HepG2 (cell line): ENCODE measurements around the gene DNAJB11. TPM values are rescaled to one million over a fixed set of nuclear protein-coding genes. Genes with fewer than 3 reads are reported as not detected.

ENCODE experiments used
- AKAP8 ChIP-seq: sonication (generic); formaldehyde crosslinking; IDR thresholded peaks from 2 replicates; pipeline ENCODE4 v1.5.1; 2020; ENCODE audit warnings: mild to moderate bottlenecking, missing genetic modification reagents
- DDIT3 ChIP-seq: sonication (generic); formaldehyde crosslinking; IDR thresholded peaks from 2 replicates; pipeline ENCODE4 v1.4.0; 2020; ENCODE audit warnings: mild to moderate bottlenecking, missing genetic modification reagents
- HCFC1 ChIP-seq: fragments of 150-350 bp; IDR thresholded peaks from 2 replicates; pipeline ENCODE4 v1.6.1; 2014; ENCODE audit warnings: low read depth, low read length
- JUNB ChIP-seq: sonication (generic); formaldehyde crosslinking; IDR thresholded peaks from 2 replicates; pipeline ENCODE4 v1.8.0; 2022; ENCODE audit warnings: missing genetic modification reagents, mild to moderate bottlenecking, borderline replicate concordance
- KDM2A ChIP-seq: sonication (generic); formaldehyde crosslinking; IDR thresholded peaks from 2 replicates; pipeline ENCODE4 v1.4.0; 2020; ENCODE audit warnings: low read depth, missing genetic modification reagents, borderline replicate concordance
- MTERF4 ChIP-seq: sonication (generic); formaldehyde crosslinking; IDR thresholded peaks from 2 replicates; pipeline ENCODE4 v1.8.0; 2023; ENCODE audit warnings: mild to moderate bottlenecking, missing genetic modification reagents
- NFATC3 ChIP-seq: sonication (generic); formaldehyde crosslinking; IDR thresholded peaks from 2 replicates; pipeline ENCODE4 v1.5.1; 2020; ENCODE audit warnings: mild to moderate bottlenecking, missing genetic modification reagents
- NFKB2 ChIP-seq: sonication (generic); formaldehyde crosslinking; IDR thresholded peaks from 2 replicates; pipeline ENCODE4 v1.4.0; 2020; ENCODE audit warnings: missing genetic modification reagents, borderline replicate concordance
- RFXANK ChIP-seq: IDR thresholded peaks from 2 replicates; pipeline ENCODE4 v1.6.1; 2016
- ZFP41 ChIP-seq: sonication (generic); formaldehyde crosslinking; IDR thresholded peaks from 2 replicates; pipeline ENCODE4 v1.4.0; 2020; ENCODE audit warnings: mild to moderate bottlenecking, missing genetic modification reagents, borderline replicate concordance
- ZNF557 ChIP-seq: sonication (generic); formaldehyde crosslinking; IDR thresholded peaks from 2 replicates; pipeline ENCODE4 v1.4.0; 2020; ENCODE audit warnings: missing genetic modification reagents
- ZNF580 ChIP-seq: IDR thresholded peaks from 2 replicates; pipeline ENCODE4 v1.6.1; 2016; ENCODE audit warnings: low read depth, borderline replicate concordance
- ZNF639 ChIP-seq: conservative IDR thresholded peaks from 2 replicates; pipeline ENCODE4 v1.6.1; 2018; ENCODE audit warnings: missing genetic modification reagents
- ZNF687 ChIP-seq: sonication (generic); formaldehyde crosslinking; IDR thresholded peaks from 2 replicates; pipeline ENCODE4 v1.5.1; 2020; ENCODE audit warnings: mild to moderate bottlenecking, missing genetic modification reagents, moderate library complexity
- ZSCAN21 ChIP-seq: sonication (generic); formaldehyde crosslinking; IDR thresholded peaks from 2 replicates; pipeline ENCODE4 v1.8.0; 2022; ENCODE audit warnings: mild to moderate bottlenecking, missing genetic modification reagents, moderate library complexity, borderline replicate concordance
- polyA plus RNA-seq, 8 experiments: library from polyadenylated mRNA; depleted of rRNA in 3 of 8; stranded (reverse) in 7 of 8; unstranded in 1 of 8; fragments of >200 nt; fragmentation: Illumina TruSeq in 4 of 8; extraction: Trizol in 4 of 8; gene quantifications; 2 replicates each; pipeline versions ENCODE4 v1.2.1 to v1.2.3, GENCODE V29; 2011 to 2016; ENCODE audit warnings: low read depth in 4 of 8, missing spikeins in 1 of 8, mixed read lengths in 1 of 8; ENCODE audit not compliant: insufficient read depth in 1 of 8
- total RNA-seq, 5 experiments: library from RNA; depleted of rRNA; stranded (reverse); fragments of >200 nt; fragmentation: Illumina TruSeq; extraction: Trizol; gene quantifications; 2 replicates each; pipeline ENCODE4 v1.2.3, GENCODE V29; 2016; ENCODE audit warnings: low read depth in 1 of 5

The DNAJB11 gene
- total and polyA plus RNA-seq, 2 of the 13 experiments (the other 11 are each of a cell fraction or from before 2014, with no cell fraction given): 41.0 to 132 TPM

- TF ChIP-seq AKAP8 (CRISPR knock-in tag) (no peak; the same call in 1 of the 2 replicates), ZNF580 (CRISPR knock-in tag) (0 out of 2 replicates have a peak, but pooled peaks have one; percentile 22), DDIT3 (no peak), NFATC3 (CRISPR knock-in tag) (no peak), ZNF687 (CRISPR knock-in tag) (peak; percentile 65), NFKB2 (CRISPR knock-in tag) (no peak), RFXANK (CRISPR knock-in tag) (no peak), HCFC1 (no peak), ZNF557 (CRISPR knock-in tag) (no peak), MTERF4 (CRISPR knock-in tag) (no peak), ZNF639 (CRISPR knock-in tag) (peak; percentile 55; the same call in 1 of the 2 replicates), ZFP41 (CRISPR knock-in tag) (no peak), JUNB (CRISPR knock-in tag) (peak; percentile 96), KDM2A (CRISPR knock-in tag) (no peak), ZSCAN21 (no peak)
Measured at GRCh38 chr3:186605561-186606545, 35.3 kb downstream of the DNAJB11 start (continued).
